ENCODE results near the gene AMMECR1. TPM values are rescaled to one million over a fixed set of nuclear protein-coding genes. Genes with fewer than 3 reads are reported as not detected.
"Not testable (repeated sequence)": the region's sequence is repeated elsewhere in the genome, so short reads cannot be mapped to it uniquely, and the experiment has no call there.

The AMMECR1 gene
- total RNA-seq, 1 donor from 2014 or later = 12.5 TPM

DNA sequence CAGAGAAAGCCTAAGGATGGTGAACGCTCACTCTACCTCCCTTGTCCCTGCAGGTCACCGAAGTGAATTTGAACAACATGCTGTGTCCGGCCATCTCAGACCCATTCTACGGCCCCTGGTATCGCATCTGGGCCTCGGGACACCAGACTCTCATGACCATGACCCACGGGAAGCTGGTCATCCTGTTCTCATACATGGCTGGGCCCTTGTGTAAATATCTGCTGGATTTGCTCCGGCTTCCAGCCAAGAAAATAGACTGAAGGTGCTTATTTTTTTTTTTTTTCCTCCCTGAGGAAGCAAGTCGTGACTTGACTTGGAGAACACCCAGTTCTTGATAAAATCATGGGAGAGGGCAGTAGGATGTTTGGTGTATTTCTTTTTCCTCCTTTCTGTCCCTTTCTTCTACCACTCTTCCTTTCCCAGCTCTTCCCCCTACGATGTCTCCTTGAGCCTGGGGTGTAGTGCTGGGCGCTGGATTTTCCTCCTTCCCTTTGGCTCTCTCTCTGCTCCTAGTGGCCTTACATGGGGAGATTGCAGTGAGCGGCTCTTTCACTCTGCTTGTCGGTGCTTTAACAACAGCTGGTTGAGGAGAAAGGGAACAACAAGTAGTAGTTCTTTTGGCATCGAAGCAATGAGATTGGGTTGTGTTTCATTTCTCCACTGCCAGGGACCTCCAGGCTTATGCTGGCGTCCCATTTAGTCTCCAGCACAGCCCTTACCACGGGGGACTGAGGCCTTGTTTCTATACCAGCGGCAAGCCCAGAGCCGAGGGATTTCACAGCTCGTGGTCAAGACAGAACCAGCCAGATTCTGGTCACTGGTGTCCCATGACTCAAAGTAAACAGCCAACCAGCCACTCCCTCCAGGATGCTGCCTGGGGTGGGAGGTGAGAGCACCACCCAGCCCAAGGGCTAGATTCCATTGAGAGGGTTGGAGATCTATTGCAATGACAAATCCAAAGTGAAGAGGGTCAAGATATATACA lies 144.4 kb downstream of the AMMECR1 start:
- peak; percentile 35 for DNase-seq (ENCODE audit: low read depth)

DNA sequence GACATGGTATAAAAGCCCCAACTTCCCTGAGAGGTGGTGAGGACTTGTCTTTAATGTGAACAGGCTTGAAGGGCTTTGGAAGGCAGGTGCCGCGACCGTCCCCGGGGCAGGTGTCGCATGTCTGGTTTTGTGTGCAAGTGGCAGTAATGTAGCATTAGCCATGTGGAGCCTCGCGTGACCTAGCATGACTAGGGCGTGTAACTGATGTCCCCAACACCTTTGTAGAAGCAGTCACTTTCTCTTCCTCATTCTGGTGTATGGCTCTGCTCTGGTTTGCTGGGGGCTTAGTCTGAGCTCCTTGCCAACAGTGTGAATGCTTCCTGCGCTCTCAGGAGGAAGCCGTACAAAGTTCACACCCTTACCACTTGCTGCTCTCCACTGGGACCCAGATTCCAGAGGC lies 145.7 kb downstream of the AMMECR1 start:
- DNase-seq (ENCODE audit: low read depth) = no peak

DNA sequence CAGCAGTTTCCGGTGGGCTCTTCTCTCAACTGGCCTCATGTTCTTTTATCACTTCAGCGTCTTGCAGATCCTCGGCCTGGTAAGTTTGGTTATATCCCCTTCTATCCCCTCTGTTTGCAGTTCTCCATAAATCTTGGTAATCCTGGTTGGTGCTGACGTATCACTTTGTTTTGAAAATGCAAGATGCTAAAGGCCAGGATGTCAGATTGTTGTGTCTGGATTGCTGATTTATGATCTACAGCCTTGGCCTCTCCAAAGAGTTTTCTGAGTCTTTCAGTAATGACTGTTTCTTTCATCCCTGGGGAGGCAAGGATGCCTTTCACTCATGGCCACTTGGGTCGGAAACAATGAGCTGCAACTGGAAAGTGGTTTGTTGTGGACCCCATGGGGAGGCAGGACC lies 146.4 kb downstream of the AMMECR1 start:
- no peak for DNase-seq (ENCODE audit: low read depth)

- DNase-seq (ENCODE audit: low read depth) = peak; percentile 9
These were observed 147.9 kb downstream of the AMMECR1 start for GRCh38 chrX:110170029-110170428.

DNA sequence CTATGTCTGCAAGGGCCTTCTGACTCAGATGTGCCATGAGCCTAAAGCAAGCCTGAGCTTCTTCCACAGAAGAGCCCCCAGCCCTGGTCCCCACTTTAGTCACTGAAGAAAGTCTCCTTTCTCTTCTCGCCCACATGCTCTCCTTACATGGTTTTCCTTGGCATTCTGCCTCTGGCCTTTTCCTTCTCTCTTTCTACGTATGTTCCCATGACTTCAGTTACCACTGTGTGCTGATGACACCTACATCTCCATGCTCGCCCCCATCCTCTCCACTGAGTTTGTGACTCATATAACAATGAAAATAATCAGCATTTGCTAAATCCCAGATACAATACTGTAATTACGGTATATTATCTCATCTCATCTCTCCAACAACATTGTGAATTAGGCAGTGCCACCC lies 149.3 kb downstream of the AMMECR1 start:
- DNase-seq (ENCODE audit: low read depth) = no peak

DNA sequence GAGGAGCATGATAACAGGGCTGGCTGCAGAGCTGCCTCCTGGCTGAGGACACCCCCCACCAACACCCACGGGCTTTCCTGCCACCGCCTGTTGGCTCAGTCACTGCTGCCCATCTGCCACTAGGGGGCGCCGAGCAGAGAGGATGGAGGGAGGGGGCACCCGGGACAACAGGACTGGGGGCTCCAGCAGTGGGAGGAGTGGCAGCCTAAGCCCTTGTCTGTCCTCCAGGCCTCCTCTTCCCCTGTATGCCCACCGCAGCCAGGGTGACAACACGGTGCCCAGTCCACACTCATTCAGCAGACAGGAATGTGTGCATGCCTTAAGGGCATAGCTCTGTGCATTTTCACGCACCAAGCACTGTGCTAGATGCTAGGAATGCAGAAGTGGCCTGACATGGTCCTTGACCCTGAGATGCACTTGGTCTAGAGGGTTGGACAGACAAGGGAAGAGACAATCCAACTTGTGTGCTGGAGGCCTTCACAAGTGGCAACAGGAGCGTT lies 149.9 kb downstream of the AMMECR1 start:
- no peak for DNase-seq (ENCODE audit: low read depth)

DNA sequence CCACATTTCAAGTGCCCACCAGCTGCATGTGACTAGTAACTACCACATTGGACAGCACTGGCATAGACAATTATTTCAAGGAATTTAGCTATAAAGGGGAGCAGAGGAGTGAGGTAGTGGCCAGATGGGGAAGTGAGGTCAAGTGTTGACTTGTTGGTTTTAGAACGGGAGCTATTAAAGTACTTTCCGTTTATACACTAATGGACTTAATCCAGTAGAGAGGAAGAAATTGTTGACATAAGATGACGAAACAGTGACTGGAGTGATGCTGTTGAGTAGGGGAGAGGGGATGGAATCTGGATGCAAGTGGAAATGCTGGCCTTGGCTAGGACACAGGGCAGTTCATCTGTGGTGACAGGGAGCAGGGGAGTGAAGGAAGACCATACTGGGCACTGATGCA lies 154.4 kb downstream of the AMMECR1 start:
- DNase-seq (ENCODE audit: low read depth) = no peak

DNA sequence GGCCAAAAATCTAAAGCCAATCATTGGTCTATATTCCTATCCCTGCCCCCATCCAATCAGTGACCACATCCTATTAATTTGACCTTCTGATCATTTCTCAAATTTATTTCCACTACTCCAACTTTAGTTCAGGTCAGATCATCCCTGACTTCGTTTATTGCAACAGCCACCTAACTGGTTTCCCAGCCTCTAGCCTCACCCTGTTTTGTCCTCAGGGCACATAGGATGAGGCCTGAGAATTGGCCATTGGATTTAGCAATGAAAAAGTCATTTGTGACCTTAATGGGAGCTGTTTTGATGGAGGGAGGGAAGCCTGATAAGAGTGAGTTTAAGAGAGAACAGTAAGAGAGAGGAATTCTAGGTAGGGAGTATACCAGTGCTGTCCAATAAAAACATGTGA lies 155.0 kb downstream of the AMMECR1 start:
- no peak for DNase-seq (ENCODE audit: low read depth)

DNA sequence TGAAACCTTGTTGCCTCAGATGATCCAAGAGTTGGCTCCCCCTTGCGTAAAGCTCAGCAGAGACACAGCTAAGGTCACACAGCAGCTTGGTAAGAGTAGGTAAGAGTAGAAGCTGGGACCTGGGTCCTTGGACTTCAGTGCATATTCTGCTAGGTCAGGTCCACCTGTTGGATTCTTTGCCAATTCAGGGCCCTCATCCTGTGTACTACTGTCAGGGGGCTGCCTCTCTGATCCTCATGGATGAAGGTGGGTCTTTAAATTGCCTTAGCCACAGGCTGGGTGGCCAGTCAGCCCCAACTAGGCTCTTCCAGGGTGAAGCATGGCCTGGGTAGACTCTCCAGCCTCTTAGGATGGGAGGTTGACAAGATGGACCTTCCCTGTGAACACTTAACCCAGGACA lies 155.8 kb downstream of the AMMECR1 start:
- no peak for DNase-seq (ENCODE audit: low read depth)

GRCh38 chrX:110161361-110161686 lies 156.6 kb downstream of the AMMECR1 start:
- DNase-seq (ENCODE audit: low read depth) = no peak

DNA sequence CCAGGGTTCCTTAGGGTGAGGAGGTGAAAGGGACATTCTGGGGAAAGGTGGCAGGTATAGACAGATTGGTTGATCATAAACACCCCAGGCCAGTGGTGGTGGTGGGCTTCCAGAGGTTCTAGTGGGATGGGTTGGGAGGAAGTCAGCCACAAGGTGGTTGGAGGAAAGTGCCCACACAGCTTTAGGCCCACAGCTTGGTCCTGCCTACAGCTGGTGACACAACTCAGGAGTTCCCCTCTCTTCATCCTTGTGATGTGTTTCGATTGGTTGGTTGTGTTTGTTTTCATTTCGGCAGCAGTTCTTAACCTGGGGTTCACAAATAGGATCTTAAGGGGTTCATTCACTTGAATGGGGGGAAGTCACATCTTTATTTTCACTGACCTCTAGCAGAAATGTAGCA lies 158.0 kb downstream of the AMMECR1 start:
- DNase-seq (ENCODE audit: low read depth) = no peak

DNA sequence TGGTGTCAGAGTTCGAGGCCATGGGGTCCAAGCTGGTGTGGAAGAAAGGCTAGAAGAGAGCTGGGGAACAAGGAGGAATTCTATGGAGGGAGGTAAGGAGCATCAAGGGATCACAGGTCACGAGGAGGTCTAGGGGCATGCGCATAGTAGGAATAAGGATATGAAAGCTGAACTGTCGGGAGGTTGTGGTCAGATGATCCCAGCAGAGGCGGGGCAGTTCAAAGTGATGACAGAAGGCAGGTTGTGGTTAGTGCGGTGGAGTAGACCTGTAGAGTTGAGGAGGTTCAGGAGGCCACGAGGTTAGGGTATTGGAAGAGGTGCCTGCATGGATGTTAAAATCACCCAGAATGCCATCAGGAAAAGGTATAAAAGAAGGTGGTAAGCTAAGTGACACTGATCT lies 158.7 kb downstream of the AMMECR1 start:
- DNase-seq (ENCODE audit: low read depth) = no peak

- no peak for DNase-seq (ENCODE audit: low read depth)
These were observed 160.4 kb downstream of the AMMECR1 start for GRCh38 chrX:110157444-110157843.

- no peak for DNase-seq (ENCODE audit: low read depth)
These were observed 161.6 kb downstream of the AMMECR1 start for GRCh38 chrX:110156167-110156754.

- no peak for DNase-seq (ENCODE audit: low read depth)
These were observed 162.1 kb downstream of the AMMECR1 start for GRCh38 chrX:110155759-110156158.

DNA sequence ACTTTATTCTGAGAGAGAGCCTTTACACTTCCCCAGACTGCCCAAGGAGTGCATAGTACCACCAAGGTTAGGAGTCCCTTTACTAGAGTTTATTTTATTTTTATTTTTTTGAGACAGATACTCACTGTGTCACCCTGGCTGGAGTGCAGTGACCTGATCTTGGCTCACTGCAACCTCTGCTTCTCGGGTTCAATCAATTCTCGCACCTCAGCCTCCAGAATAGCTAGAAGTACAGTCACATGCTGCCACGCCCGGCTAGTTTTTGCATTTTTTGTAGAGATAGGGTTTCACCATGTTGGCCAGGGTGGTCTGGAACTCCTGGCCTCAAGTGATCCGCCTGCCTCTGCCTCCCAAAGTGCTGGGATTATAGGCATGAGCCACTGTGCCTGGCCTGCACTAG lies 163.6 kb downstream of the AMMECR1 start:
- DNase-seq (ENCODE audit: low read depth) = not testable (repeated sequence)

- no peak for DNase-seq (ENCODE audit: low read depth)
These were observed 164.0 kb downstream of the AMMECR1 start for GRCh38 chrX:110153896-110154295.

DNA sequence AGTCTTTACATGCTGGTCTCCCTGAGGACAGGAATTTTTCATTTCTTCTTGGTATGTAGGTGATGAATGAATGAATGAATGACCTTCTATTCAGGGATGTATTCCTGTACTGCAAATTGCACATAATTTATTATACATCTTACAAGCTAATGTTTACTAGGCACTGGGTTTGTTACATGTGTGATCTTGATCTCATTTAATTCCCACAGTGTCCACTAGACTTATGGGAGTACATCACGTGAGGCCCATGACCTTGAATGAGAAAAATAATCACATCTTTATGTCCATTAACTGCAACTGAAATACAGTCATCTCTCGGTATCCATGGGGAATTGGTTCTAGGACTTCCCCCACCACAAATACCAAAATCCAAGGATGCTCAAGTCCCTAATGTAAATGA lies 164.6 kb downstream of the AMMECR1 start:
- DNase-seq (ENCODE audit: low read depth) = no peak

GRCh38 chrX:110146521-110146920 lies 171.4 kb downstream of the AMMECR1 start:
- peak; percentile 67 for DNase-seq (ENCODE audit: low read depth)

DNA sequence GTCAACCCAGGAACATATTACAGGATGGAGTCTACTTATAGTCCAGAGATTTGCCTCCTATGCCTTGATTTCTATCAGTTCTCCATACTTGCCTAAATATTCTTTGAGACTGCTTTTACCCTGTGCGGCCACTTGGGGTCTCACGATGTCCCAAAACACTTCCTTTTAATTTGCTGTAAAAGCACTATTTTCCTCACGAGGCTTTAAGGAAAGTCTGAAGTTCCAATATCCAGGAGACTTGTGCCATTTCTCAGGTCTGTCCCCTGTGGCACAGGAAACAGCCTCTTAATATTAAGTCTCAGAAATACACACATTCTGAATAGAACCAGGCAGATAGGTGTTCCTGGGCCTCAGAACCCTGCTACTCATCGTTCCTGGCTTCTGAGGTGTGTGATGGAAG lies 172.0 kb downstream of the AMMECR1 start:
- DNase-seq (ENCODE audit: low read depth) = no peak

- DNase-seq (ENCODE audit: low read depth) = no peak
These were observed 172.6 kb downstream of the AMMECR1 start for GRCh38 chrX:110145311-110145710.

Data from myocyte (in vitro differentiated cells).